HG02571 (cell line): ENCODE measurements around the gene NSG2.
"Not testable (repeated sequence)": the region's sequence is repeated elsewhere in the genome, so short reads cannot be mapped to it uniquely, and the experiment has no call there.

Experiments used
- ATAC-seq: cut with Tn5 transposase; IDR thresholded peaks from one replicate; pipeline ENCODE4 v1.9.1; 2021; ENCODE audit warnings: mild to moderate bottlenecking, moderate library complexity; ENCODE audit not compliant: unreplicated experiment

The NSG2 gene

DNA sequence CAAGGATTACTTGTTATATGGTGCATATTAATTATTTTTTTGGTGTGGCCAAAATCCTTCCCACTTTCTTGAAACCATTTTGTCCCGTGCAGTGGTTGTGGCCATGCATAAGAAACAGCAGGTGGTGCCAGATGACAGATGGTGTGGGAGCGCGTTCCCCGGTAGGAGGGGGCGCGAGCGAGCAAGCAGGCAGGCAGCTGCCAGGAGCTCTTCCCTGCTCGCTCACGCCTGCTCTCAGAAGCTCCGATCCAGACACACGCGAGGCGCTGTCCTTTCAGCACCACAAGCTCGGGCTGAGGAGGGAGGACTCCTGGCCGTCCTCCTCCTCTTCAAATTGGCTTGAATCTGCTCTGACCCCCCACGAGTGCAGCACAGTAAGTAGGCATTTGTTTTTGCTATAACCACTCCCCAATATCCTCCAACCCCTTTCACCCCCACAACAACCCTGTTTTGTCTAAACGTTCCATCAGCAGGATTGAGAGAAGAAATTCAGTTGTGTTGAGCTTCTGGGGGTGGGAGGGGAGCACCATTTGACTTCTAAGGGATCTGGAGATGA, at the start of gene NSG2:
NSG2 (plus strand) TSS at position 237 of the 556 bp plus-strand sequence. CDS start 1,050 bp downstream, outside the sequence.
- no peak for ATAC-seq

- ATAC-seq = no peak
Measured at GRCh38 chr5:173997331-173997730, 48.2 kb upstream of the NSG2 start.

GRCh38 chr5:173998531-173998930, 47.0 kb upstream of the NSG2 start:
- ATAC-seq = no peak

DNA sequence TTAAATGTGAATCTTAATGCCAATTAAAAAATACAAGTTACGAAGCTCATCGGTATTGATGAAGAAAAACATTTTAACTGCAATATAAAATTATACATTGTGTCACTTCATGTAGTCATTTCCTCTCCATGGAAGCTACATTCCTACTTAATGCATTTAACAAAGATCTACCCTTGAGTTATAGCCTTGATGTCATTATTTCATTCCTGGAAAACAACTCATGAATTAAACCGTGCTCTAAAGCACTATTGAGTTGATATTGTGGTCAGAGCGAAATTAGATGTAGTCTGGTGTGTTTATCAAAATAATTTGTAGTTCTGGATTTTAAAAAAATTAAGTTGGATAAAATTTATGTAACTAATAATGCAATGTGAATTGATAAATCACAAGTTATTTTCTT, 45.4 kb upstream of the NSG2 start:
- ATAC-seq = no peak

- ATAC-seq = no peak
Measured at GRCh38 chr5:174003795-174004194, 41.7 kb upstream of the NSG2 start.

DNA sequence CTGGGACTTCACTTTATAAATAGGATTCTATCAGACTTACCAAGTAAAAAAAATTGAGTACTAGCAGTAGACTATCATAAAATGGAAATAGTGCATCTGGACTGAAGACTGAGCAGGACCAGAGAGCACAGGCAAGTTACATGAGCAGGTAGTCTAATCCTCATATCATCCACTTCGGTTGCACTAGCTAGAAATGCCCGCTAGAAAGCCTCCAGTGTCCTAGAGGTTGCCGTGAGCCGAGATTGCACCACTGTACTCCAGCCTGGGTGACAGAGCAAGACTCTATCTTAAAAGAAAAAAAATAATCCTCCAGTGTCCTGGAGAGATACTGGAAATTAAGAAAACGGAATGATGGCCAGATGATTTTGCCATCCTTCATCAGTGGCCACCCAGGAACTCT, 36.6 kb upstream of the NSG2 start:
- ATAC-seq = no peak

GRCh38 chr5:174010365-174010764, 35.1 kb upstream of the NSG2 start:
- no peak for ATAC-seq

- no peak for ATAC-seq
Measured at GRCh38 chr5:174011441-174011840, 34.1 kb upstream of the NSG2 start.

DNA sequence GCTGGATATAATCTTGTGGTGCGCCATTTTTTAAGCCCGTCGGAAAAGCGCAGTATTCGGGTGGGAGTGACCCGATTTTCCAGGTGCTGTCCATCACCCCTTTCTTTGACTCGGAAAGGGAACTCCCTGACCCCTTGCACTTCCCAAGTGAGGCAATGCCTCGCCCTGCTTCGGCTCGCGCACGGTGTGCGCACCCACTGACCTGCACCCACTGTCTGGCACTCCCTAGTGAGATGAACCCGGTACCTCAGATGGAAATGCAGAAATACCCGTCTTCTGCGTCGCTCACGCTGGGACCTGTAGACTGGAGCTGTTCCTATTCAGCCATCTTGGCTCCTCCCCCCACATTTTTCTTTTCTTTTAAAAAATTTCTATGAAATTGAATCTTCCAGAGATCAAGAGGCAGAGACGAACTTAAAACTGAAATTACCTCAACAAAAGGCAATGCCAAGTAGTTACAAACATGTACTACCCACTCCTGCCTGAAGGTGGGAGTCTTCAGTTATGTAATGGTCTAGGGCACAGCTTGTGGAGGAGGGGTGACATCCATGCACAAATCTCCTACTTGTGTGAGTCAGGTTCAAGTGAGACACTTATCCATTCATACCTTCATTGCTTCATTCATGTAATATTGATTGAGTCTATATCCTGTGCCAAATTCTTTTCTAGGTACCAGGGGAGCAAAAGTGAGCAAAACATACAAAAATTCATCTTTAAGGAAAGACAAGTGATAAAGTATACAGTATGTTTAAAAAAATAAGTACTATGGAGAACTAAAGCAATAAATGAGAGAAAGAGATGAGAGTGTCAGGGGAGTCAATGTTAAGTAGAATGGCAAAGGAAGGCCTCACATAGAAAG, 25.2 kb upstream of the NSG2 start:
- not testable (repeated sequence) for ATAC-seq

DNA sequence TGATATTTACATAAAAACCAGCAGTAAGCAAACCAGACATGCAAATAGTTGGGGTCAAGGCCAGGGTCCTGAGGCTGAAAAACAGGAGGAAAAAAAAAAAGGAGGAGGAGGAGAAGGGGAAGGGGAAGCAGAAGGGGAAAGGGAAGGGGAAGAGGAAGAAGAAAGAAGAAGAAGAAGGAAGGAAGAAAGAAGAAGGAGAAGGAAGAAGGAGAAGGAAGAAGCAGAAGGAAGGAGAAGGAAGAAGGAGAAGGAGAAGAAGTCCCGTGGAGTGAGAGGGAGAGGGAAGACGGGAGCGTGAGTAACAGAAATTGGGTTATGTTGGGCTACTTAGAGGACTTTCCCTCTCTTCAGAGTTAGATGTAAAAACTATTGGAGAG, 24.6 kb upstream of the NSG2 start:
- no peak for ATAC-seq

DNA sequence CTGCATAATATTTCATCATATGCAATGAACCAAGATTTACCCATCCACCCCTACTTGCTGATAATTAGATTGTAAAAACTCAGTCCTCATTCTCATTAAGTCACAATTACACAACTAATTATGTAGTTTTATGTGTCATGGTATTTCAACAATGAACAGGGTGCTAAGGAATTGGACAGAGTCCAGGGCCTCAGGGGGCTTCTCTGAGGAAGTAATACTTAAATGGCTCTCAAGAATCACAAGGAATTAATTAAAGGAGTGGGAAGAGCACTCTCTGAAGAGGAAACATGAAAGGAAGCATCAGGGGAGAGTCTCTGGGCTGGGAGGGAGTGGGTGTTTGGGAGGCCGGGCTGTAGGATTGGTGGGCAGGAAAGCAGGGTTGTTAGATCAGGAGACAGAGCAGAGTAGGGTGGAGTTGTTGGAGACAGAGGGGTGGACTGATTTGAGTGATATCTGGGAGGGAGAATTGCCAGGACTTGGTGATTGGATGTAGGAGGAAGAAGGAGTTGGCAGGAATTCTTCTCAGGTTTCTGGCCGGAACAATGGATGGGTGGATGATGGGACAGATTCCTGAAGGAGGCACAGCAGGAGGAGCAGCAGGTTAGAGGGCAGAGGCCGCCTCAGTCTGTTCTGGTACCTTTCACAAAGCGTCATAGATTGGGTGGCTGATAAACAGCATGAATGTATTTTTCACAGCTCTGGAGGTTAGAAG, 23.0 kb upstream of the NSG2 start:
- no peak for ATAC-seq

DNA sequence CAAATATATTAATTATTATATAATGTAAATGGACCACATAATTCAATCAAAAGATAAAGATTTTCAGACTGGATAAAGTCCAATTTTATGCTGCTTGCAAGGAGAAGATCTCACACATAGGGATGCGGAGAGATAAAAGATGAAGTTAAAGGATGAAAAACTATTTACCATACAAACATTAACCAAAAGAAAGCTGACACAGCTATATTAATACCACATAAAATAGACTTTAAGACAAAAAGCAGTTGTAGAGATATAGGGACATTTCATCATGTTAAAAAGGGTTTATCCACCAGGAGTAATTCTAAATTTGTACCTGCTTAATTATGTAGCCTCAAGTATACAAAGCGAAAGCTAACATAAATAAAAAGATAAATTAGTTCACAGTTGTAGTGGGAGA, 15.2 kb upstream of the NSG2 start:
- no peak for ATAC-seq

DNA sequence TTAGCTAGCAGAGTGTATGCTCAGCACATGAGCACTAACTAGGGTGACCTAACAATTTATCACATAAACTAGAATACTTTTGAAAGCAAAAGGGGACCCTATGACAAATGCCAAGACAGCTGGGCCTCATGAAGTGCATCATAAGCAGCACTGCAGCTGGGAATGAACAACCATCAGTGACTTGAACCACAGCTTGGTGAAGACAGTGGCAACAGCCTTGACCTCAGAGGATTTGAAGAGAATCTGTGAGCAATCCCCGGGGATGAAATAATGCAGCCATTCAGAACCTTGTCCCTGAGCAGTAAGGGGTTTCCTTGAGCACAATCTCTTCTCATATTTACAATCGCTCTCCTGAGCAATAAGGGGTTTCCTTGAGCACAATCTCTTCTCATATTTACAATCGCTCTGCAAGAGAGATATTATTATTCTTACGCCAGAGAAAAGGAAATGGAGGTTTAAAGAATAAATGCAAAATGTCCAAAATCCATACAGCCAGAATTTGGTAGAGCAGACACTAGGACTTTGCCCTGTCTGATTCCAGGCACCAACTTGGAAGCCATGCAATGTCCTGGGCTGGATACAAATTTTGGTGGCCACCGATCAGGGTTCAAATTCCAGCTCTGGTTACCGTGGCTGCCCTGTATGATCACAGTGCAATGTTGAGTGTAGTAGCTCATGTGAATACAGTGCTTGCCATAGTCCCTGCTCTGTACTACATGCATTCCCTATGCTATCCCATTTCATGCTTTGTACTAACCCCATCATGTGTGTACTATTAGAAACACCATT, 846 bp upstream of the NSG2 start:
- ATAC-seq = no peak

GRCh38 chr5:174046558-174046957, 1.1 kb downstream of the NSG2 start:
- ATAC-seq = no peak

DNA sequence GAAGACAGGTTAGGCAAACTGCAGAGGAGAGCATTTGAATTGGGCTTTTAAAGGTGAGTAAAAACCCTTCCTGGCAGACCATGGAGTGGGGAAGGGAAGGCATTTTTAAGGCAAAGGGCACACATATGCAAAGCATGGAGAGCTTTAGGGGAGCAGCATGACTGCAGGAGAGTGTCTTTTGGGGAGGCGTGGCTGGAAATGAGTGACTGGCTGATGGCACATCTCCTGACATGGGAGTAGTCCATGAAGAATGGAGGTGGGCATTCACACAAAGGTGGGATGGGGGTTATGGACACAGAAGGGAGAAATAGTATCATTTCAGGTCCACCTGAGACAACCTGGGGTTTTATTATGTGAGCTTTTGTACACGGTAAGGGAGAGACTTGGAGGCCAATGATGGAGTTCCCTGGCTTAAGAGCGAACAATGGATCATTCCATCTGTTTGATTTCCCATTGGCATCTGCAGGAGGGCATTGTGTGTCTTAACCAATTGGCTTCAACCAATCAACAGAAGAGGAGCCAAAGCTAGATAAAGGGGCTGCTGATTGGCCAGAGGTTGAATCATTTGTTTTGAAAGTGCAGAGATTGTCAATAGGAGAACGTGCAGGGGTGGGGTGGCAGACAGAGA, 2.1 kb downstream of the NSG2 start:
- ATAC-seq = no peak

GRCh38 chr5:174052636-174053035, 7.1 kb downstream of the NSG2 start:
- ATAC-seq = no peak

GRCh38 chr5:174053905-174054304, 8.4 kb downstream of the NSG2 start:
- no peak for ATAC-seq

- ATAC-seq = no peak
Measured at GRCh38 chr5:174056064-174056847, 10.8 kb downstream of the NSG2 start.

DNA sequence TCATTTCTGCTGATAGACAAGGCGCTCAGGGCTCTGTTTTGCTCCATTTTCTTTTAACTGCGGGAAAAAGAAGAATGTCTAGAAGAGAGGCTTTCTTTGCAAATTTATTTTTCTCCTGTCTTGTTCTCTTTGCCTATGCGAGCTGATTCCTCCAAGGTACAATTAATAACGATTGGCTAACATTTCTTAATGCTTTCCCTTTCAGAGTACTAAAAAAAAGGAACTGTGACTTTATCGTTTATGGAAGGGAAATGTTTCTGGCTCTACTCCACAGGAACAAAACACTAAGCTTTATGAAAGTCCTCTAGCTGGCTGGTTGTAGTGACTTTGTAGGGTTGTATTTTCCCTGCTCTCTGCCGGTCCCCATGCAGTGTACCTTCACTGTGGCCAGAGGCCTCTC, 11.7 kb downstream of the NSG2 start:
- ATAC-seq = no peak
